Tibial nerve (tissue), 3 donors: ENCODE data around the gene POLG.

Experiments used
- POLR2A ChIP-seq, 2 donors: fragments of 450-650 bp; IDR thresholded peaks; one replicate each; pipeline ENCODE4 v1.6.1; 2017; ENCODE audit warnings: antibody characterized with exemption in 2 of 2, mild to moderate bottlenecking in 2 of 2, moderate library complexity in 2 of 2
- TF ChIP-seq, protein P1 (sequence below), 5 experiments: fragments of 200-600 bp in 3 of 5; fragments of 450-650 bp in 2 of 5; sonication (generic) in 3 of 5; IDR thresholded peaks; one replicate each; pipeline ENCODE4 v1.5.1; 2016 to 2019; ENCODE audit warnings: antibody characterized with exemption in 5 of 5, mild to moderate bottlenecking in 3 of 5, moderate library complexity in 2 of 5

DNA sequence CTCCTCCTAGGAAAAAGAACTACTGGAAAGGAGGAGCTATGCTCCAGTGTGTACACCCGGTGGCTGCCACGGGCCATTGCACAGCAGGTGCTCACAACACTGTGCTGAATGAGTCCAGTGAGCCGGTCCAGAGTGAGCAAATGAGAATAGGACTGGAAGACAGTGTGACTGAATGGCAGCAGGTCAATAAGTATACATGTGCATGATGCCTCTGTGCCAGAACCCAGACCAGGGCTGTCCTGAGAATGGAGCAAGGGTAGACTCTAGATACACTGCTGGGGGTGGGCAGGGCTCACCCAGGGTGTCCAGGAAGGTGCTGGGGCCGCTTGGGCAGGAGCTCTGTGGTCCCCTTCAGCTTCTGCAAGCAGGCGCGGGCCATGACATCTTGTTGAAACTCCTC is 8.3 kb downstream of the POLG start:
- TF ChIP-seq POLR2A (IDR thresholded peaks at IDR 0.05) = no peak
- TF ChIP-seq, protein P1, sequence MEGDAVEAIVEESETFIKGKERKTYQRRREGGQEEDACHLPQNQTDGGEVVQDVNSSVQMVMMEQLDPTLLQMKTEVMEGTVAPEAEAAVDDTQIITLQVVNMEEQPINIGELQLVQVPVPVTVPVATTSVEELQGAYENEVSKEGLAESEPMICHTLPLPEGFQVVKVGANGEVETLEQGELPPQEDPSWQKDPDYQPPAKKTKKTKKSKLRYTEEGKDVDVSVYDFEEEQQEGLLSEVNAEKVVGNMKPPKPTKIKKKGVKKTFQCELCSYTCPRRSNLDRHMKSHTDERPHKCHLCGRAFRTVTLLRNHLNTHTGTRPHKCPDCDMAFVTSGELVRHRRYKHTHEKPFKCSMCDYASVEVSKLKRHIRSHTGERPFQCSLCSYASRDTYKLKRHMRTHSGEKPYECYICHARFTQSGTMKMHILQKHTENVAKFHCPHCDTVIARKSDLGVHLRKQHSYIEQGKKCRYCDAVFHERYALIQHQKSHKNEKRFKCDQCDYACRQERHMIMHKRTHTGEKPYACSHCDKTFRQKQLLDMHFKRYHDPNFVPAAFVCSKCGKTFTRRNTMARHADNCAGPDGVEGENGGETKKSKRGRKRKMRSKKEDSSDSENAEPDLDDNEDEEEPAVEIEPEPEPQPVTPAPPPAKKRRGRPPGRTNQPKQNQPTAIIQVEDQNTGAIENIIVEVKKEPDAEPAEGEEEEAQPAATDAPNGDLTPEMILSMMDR (IDR thresholded peaks at IDR 0.05) = no peak
